Smooth muscle cell (in vitro differentiated cells): ENCODE results near the gene PLEKHA7. TPM values are rescaled to one million over a fixed set of nuclear protein-coding genes. Genes with fewer than 3 reads are reported as not detected.
A peak's percentile ranks its signal among the peaks of the same experiment; 100 is the strongest.

Experiments used
- DNase-seq: peaks from one replicate; lab custom pipeline; 2025; ENCODE audit not compliant: unreplicated experiment; lab: John Stamatoyannopoulos, UW
- H2AFZ ChIP-seq: fragments of 200-600 bp; sonication (generic); 2 replicates; pipeline ENCODE4 v1.6.0; 2016; ENCODE audit warnings: antibody characterized with exemption, low read depth, mild to moderate bottlenecking
- H3F3A ChIP-seq: fragments of 200-600 bp; sonication (generic); 2 replicates; pipeline ENCODE4 v1.6.0; 2017; ENCODE audit warnings: antibody characterized with exemption, low read depth
- H3K27ac ChIP-seq: fragments of 200-600 bp; sonication (generic); 2 replicates; pipeline ENCODE4 v1.5.1; 2016; ENCODE audit warnings: low read depth, mild to moderate bottlenecking
- H3K27me3 ChIP-seq: fragments of 200-600 bp; sonication (generic); 2 replicates; pipeline ENCODE4 v1.6.1; 2016; ENCODE audit warnings: low read depth, mild to moderate bottlenecking
- H3K36me3 ChIP-seq: fragments of 200-600 bp; sonication (generic); 2 replicates; pipeline ENCODE4 v1.5.1; 2016; ENCODE audit warnings: low read depth
- H3K4me1 ChIP-seq: fragments of 200-600 bp; sonication (generic); 2 replicates; pipeline ENCODE4 v1.5.1; 2016; ENCODE audit warnings: low read depth
- H3K4me2 ChIP-seq: fragments of 200-600 bp; sonication (generic); 2 replicates; pipeline ENCODE4 v1.6.0; 2016; ENCODE audit warnings: mild to moderate bottlenecking
- H3K4me3 ChIP-seq: fragments of 200-600 bp; sonication (generic); 2 replicates; pipeline ENCODE4 v1.5.1; 2016; ENCODE audit warnings: mild to moderate bottlenecking
- H3K79me2 ChIP-seq: fragments of 200-600 bp; sonication (generic); 2 replicates; pipeline ENCODE4 v1.6.0; 2016; ENCODE audit warnings: low read depth, mild to moderate bottlenecking
- H3K9ac ChIP-seq: fragments of 200-600 bp; sonication (generic); 2 replicates; pipeline ENCODE4 v1.6.0; 2016; ENCODE audit warnings: low read depth
- H3K9me3 ChIP-seq: fragments of 200-600 bp; sonication (generic); replicated peaks from 2 replicates; pipeline ENCODE4 v1.5.1; 2016; ENCODE audit warnings: low read depth
- H4K20me1 ChIP-seq: fragments of 200-600 bp; sonication (generic); 2 replicates; pipeline ENCODE4 v1.6.0; 2016; ENCODE audit warnings: low read depth
- WGBS: methylation state at CpG from one replicate; pipeline ENCODE4 v1.1.7; 2016; ENCODE audit warnings: low lambda C conversion rate; 5-methylcytosine and 5-hydroxymethylcytosine counted together
- polyA plus RNA-seq: library from polyadenylated mRNA; unstranded; fragments of >200 nt; fragmentation: Nextera tagmentation; extraction: Ambion mirVana; gene quantifications from 2 replicates; pipeline ENCODE4 v1.2.1, GENCODE V29; 2016
- total RNA-seq: library from RNA; depleted of rRNA; stranded (reverse); fragments of >200 nt; gene quantifications from 2 replicates; pipeline ENCODE4 v1.2.3, GENCODE V29; 2014
- TF ChIP-seq, protein P1 (sequence below): fragments of 200-600 bp; sonication (generic); IDR thresholded peaks from 2 replicates; pipeline ENCODE4 v1.5.1; 2017; ENCODE audit warnings: borderline replicate concordance, mild to moderate bottlenecking, antibody characterized with exemption; ENCODE audit not compliant: insufficient read depth, poor library complexity, severe bottlenecking

The PLEKHA7 gene
- total and polyA plus RNA-seq, 2 experiments from 2014 or later: 0.19 to 22.2 TPM

DNA sequence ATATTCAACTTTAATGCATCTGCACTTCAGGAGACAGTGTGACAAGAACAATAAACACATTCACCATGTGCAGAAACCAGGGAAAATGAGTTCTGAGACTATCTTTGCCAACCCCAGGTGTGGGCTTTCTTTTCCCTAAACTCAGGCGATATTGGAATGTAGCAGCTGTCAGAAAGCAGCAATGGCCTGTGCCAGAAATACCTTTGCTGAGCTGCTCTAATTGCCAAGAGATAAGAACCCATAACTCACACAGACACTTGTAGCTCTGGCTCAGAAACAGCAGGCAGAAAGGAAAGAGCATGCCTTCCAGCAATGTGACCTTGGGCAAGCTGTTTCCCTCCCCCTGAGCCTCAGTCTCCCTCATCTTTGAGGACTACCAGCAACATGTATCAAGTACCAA lies 77.6 kb downstream of the PLEKHA7 start:
- Histone ChIP-seq H3K4me2 (no peak overlapping the region), H3K79me2 (no peaks in the 10 kb centered on the region), H2AFZ (no peak overlapping the region), H3K36me3 (no peaks in the 10 kb centered on the region), H3F3A (no peaks in the 10 kb centered on the region), H3K4me1 (no peaks in the 10 kb centered on the region), H3K4me3 (no peak overlapping the region), H3K27me3 (no peaks in the 10 kb centered on the region), H3K27ac (no peak overlapping the region), H3K9me3 (no peaks in the 10 kb centered on the region), H3K9ac (no peak overlapping the region), H4K20me1 (no peaks in the 10 kb centered on the region)
- 15% methylated on average over 1 of the region's 1 CpG for WGBS
- DNase-seq: no peak
- TF ChIP-seq, protein P1, sequence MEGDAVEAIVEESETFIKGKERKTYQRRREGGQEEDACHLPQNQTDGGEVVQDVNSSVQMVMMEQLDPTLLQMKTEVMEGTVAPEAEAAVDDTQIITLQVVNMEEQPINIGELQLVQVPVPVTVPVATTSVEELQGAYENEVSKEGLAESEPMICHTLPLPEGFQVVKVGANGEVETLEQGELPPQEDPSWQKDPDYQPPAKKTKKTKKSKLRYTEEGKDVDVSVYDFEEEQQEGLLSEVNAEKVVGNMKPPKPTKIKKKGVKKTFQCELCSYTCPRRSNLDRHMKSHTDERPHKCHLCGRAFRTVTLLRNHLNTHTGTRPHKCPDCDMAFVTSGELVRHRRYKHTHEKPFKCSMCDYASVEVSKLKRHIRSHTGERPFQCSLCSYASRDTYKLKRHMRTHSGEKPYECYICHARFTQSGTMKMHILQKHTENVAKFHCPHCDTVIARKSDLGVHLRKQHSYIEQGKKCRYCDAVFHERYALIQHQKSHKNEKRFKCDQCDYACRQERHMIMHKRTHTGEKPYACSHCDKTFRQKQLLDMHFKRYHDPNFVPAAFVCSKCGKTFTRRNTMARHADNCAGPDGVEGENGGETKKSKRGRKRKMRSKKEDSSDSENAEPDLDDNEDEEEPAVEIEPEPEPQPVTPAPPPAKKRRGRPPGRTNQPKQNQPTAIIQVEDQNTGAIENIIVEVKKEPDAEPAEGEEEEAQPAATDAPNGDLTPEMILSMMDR: no peak

DNA sequence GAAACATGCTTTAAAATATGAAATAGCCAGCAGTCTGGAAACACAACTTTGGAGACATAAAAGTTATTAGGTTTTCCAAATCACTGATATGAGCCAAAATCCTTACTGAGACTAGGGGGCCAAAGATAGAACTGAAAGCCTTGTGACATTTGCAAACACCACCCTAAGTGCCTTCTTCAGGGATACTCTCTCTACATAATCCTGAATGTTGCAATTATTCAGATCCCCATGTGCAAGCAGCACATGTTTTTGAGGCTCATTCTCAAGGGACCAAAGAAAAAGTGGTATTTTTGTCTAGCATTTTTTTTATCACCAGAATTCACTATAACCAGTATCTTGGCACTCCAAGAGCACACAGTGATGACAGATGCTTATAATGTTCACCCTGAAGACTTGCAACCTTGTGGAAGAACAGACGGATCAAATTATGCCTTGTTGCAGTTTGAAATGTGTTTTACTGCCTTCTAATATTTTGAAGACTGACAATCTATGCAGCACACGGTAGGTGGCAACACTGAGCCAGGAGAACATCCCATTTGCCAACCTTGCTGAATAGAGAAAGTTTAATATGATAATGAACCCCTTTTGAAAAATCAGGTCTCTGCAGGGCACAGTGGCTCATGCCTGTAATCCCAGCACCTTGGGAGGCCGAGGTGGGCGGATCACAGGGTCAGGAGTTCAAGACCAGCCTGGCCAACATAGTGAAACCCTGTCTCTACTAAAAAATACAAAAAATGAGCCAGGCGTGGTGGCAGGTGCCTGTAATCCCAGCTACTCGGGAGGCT lies 78.5 kb downstream of the PLEKHA7 start:
- no peak overlapping the region for H2AFZ ChIP-seq

DNA sequence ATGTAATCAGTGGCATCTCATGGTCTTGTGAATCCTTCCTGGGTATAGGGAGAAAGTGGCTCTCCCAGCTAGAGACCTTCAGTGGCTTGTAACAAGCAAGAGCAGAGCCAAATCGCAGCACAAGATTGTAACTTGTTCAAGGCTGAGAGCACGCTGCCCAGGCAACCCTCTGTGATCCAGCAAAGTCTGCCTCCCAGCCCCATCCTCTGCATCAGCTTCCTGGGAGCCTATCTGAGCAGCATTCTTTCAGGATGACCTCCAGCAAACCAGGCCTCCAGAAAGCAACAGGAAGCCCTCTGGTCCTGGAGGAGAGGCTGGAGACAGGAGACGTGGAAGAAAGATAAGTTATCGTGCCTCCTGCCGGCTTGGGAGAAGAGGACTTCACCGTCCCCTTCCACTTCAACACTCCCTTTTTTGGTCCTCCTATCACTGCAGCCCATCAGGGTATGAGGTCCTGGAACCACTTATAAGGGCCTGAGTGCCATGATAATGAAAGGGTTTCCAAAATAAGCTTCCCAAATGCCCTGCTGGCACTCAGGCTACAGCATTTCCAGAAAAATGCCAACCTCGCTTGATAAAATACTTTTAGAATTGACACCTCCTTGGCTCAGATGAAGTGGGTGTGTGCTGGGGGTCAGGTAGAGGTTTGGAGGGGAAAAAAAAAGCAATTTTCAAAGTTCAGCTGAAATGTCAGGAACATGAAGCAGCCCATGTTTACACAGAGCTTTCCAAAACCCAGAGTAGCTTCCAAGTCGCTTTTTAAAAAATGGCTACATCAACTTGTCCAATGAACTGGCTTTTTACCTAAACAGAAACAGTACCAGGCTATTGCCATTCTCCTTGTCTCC lies 80.2 kb downstream of the PLEKHA7 start:
- no peak overlapping the region for H3K27ac ChIP-seq
- no peaks in the 10 kb centered on the region for H3K9me3 ChIP-seq
- DNase-seq: no peak
- H2AFZ ChIP-seq: no peak overlapping the region
- WGBS: 41% methylated on average over 8 of the region's 8 CpGs
- no peaks in the 10 kb centered on the region for H3K27me3 ChIP-seq
- no peaks in the 10 kb centered on the region for H3K36me3 ChIP-seq
- no peak overlapping the region for H3K4me2 ChIP-seq
- H3K79me2 ChIP-seq: no peaks in the 10 kb centered on the region
- no peak overlapping the region for H3K9ac ChIP-seq
- H3K4me3 ChIP-seq: no peak overlapping the region
- H3K4me1 ChIP-seq: no peaks in the 10 kb centered on the region
- H4K20me1 ChIP-seq: no peaks in the 10 kb centered on the region
- H3F3A ChIP-seq: no peaks in the 10 kb centered on the region
- TF ChIP-seq, protein P1: no peak

More for the DNA sequence above, 78.5 kb downstream of the PLEKHA7 start:
- no peaks in the 10 kb centered on the region for H3K79me2 ChIP-seq
- H3K36me3 ChIP-seq: no peaks in the 10 kb centered on the region
- no peaks in the 10 kb centered on the region for H3F3A ChIP-seq
- no peak overlapping the region for H3K4me2 ChIP-seq
- no peaks in the 10 kb centered on the region for H3K9me3 ChIP-seq
- no peak overlapping the region for H3K4me3 ChIP-seq
- H3K9ac ChIP-seq: no peak overlapping the region
- no peak for DNase-seq
- H4K20me1 ChIP-seq: no peaks in the 10 kb centered on the region
- no peak overlapping the region for H3K27ac ChIP-seq
- no peaks in the 10 kb centered on the region for H3K4me1 ChIP-seq
- H3K27me3 ChIP-seq: no peaks in the 10 kb centered on the region
- TF ChIP-seq, protein P1: peak; percentile 63
- 42% methylated on average over 6 of the region's 6 CpGs for WGBS
